Endothelial cell of umbilical vein (primary cell): ENCODE measurements around the gene SAT1. TPM values are rescaled to one million over a fixed set of nuclear protein-coding genes. Genes with fewer than 3 reads are reported as not detected.

Experiments
- BruUV-seq: library from RNA; stranded (reverse); fragments of 400-500 nt; replicated peaks from 2 replicates; lab custom pipeline; 2021; lab: Mats Ljungman, UMichigan
- CTCF ChIA-PET: fragments of 300-600, 350-600 bp; sonication (Branson Sonifier 250); formaldehyde crosslinking; loops from one replicate; lab custom pipeline; 2021; ENCODE audit warnings: antibody characterized with exemption, inconsistent platforms; lab: Charles Lee
- POLR2A ChIA-PET: fragments of 300-600, 350-600 bp; sonication (Branson Sonifier 250); formaldehyde crosslinking; loops from one replicate; lab custom pipeline; 2021; ENCODE audit warnings: antibody characterized with exemption, inconsistent platforms; lab: Charles Lee
- DNase-seq: peaks from one replicate; pipeline ENCODE4 v3.0.0-alpha.2; 2011; ENCODE audit warnings: low read depth, low spot score
- FAIRE-seq: peaks from 2 replicates; lab custom pipeline; 2011; peaks lifted over from hg19 to GRCh38; lab: Jason Lieb, UNC
- H2AFZ ChIP-seq: 2 replicates; pipeline ENCODE4 v1.6.0; 2012; ENCODE audit warnings: low read depth, low read length, control low read depth, inconsistent platforms
- H3K27ac ChIP-seq: 2 replicates; pipeline ENCODE4 v1.5.1; 2011; ENCODE audit warnings: low read depth, mild to moderate bottlenecking, control low read depth, low read length, moderate library complexity; ENCODE audit not compliant: insufficient read depth
- H3K27me3 ChIP-seq, 2 experiments: 2 replicates each; pipeline versions ENCODE4 v1.6.0 to v1.6.1; 2011; ENCODE audit warnings: low read length in 2 of 2, mixed read lengths in 1 of 2; ENCODE audit not compliant: control insufficient read depth in 2 of 2, insufficient read depth in 2 of 2
- H3K36me3 ChIP-seq, 2 experiments: 2 replicates in 1 of 2; 3 replicates in 1 of 2; pipeline ENCODE4 v1.5.1; 2011; ENCODE audit warnings: low read length in 2 of 2, mild to moderate bottlenecking in 1 of 2, moderate library complexity in 1 of 2; ENCODE audit not compliant: control insufficient read depth in 2 of 2, insufficient read depth in 2 of 2; ENCODE audit errors: extremely low read depth in 1 of 2
- H3K4me1 ChIP-seq: 3 replicates; pipeline ENCODE4 v1.5.1; 2011; ENCODE audit warnings: mild to moderate bottlenecking, low read length; ENCODE audit not compliant: control insufficient read depth, insufficient read depth; ENCODE audit errors: extremely low read depth
- H3K4me2 ChIP-seq: 2 replicates; pipeline ENCODE4 v1.6.1; 2011; ENCODE audit warnings: low read length, control low read depth, mixed read lengths; ENCODE audit not compliant: insufficient read depth
- H3K4me3 ChIP-seq, 3 experiments: fragments of 200-600 bp in 1 of 3; sonication (generic), shearing (Covaris generic) in 1 of 3; replicated peaks in 1 of 3; 2 replicates each; pipeline ENCODE4 v1.5.1; 2011 to 2016; ENCODE audit warnings: control low read depth in 3 of 3, low read length in 3 of 3, mild to moderate bottlenecking in 2 of 3, inconsistent platforms in 1 of 3, low read depth in 1 of 3, moderate library complexity in 1 of 3; ENCODE audit not compliant: insufficient read depth in 1 of 3
- H3K79me2 ChIP-seq: 2 replicates; pipeline ENCODE4 v1.6.0; 2012; ENCODE audit warnings: low read length, inconsistent platforms; ENCODE audit not compliant: control insufficient read depth, insufficient read depth
- H3K9ac ChIP-seq: replicated peaks from 2 replicates; pipeline ENCODE3; 2011; ENCODE audit warnings: low read length, control low read depth; ENCODE audit not compliant: insufficient read depth; ENCODE audit errors: extremely low read depth
- H3K9me1 ChIP-seq: replicated peaks from 3 replicates; pipeline ENCODE4 v1.6.0; 2011; ENCODE audit warnings: mild to moderate bottlenecking, low read length; ENCODE audit not compliant: control insufficient read depth, insufficient read depth; ENCODE audit errors: extremely low read depth
- H3K9me3 ChIP-seq: replicated peaks from 2 replicates; pipeline ENCODE4 v1.5.1; 2012; ENCODE audit warnings: low read length, inconsistent platforms; ENCODE audit not compliant: control insufficient read depth, insufficient read depth
- H4K20me1 ChIP-seq: replicated peaks from 2 replicates; pipeline ENCODE3; 2011; ENCODE audit warnings: mild to moderate bottlenecking, low read length; ENCODE audit not compliant: control insufficient read depth, insufficient read depth; ENCODE audit errors: extremely low read depth
- EZH2 ChIP-seq: IDR thresholded peaks from 2 replicates; pipeline ENCODE4 v1.6.1; 2012; ENCODE audit warnings: borderline replicate concordance, low read depth, mild to moderate bottlenecking, moderate library complexity, low read length, inconsistent platforms; ENCODE audit not compliant: severe bottlenecking
- FOS ChIP-seq: IDR thresholded peaks from 2 replicates; pipeline ENCODE4 v1.6.1; 2011; ENCODE audit warnings: mild to moderate bottlenecking, low read length, moderate library complexity, borderline replicate concordance; ENCODE audit not compliant: insufficient read depth
- GATA2 ChIP-seq: IDR thresholded peaks from 2 replicates; pipeline ENCODE4 v1.7.0; 2011; ENCODE audit warnings: low read depth, mild to moderate bottlenecking, moderate library complexity, mixed read lengths, low read length; ENCODE audit not compliant: insufficient read length, insufficient read depth
- JUN ChIP-seq: IDR thresholded peaks from 2 replicates; pipeline ENCODE4 v1.6.1; 2011; ENCODE audit warnings: borderline replicate concordance, low read depth; ENCODE audit not compliant: insufficient read length, insufficient read depth
- MAX ChIP-seq: IDR thresholded peaks from 2 replicates; pipeline ENCODE4 v1.6.1; 2011; ENCODE audit not compliant: insufficient read depth, insufficient read length
- MYC ChIP-seq: IDR thresholded peaks from one replicate; pipeline ENCODE4 v1.6.1; 2011; ENCODE audit warnings: mild to moderate bottlenecking, low read depth, low read length
- POLR2A ChIP-seq: IDR thresholded peaks from 2 replicates; pipeline ENCODE4 v1.6.1; 2012; ENCODE audit warnings: low read depth, mild to moderate bottlenecking, control low read depth, low read length
- POLR2AphosphoS5 ChIP-seq: IDR thresholded peaks from 2 replicates; pipeline ENCODE4 v1.6.1; 2012; ENCODE audit warnings: low read depth, mild to moderate bottlenecking, control low read depth, low read length, moderate library complexity; ENCODE audit not compliant: insufficient read depth
- dilution Hi-C: fragments of 300-500 bp; cut with MboI; formaldehyde crosslinking; loops from one replicate; pipeline ENCODE4 v1.15.0; 2019; ENCODE audit warnings: low sequenced_read_pairs; ENCODE audit not compliant: extremely low pct_ligation_motif_present
- intact Hi-C: fragments of 100-400 bp; cut with micrococcal nuclease; formaldehyde crosslinking; loops from one replicate; pipeline ENCODE4 v1.10.0; 2022
- polyA plus RNA-seq, 4 experiments: library from polyadenylated mRNA; depleted of rRNA in 3 of 4; stranded (reverse) in 3 of 4; unstranded in 1 of 4; fragments of >200 nt; gene quantifications; 2 replicates each; pipeline versions ENCODE4 v1.2.1 to v1.2.3, GENCODE V29; 2011 to 2012; ENCODE audit warnings: missing spikeins in 1 of 4
- total RNA-seq: library from RNA; stranded (reverse); gene quantifications from 2 replicates; pipeline ENCODE4 v1.2.3, GENCODE V29; 2021
- TF ChIP-seq, protein P1 (sequence below), 2 donors: IDR thresholded peaks; 1 replicate in 1 of 2; 2 replicates in 1 of 2; pipeline ENCODE4 v1.5.1; 2011; ENCODE audit warnings: low read length in 2 of 2, mild to moderate bottlenecking in 2 of 2, moderate library complexity in 2 of 2, control low read depth in 1 of 2, inconsistent platforms in 1 of 2, low read depth in 1 of 2; ENCODE audit not compliant: insufficient read depth in 1 of 2; ENCODE audit errors: extremely low read depth in 1 of 2

Gene SAT1
- total and polyA plus RNA-seq, 2 donors (not counting 3 experiments of a cell fraction or from before 2014, with no cell fraction given), result 289 to 526 TPM

DNA sequence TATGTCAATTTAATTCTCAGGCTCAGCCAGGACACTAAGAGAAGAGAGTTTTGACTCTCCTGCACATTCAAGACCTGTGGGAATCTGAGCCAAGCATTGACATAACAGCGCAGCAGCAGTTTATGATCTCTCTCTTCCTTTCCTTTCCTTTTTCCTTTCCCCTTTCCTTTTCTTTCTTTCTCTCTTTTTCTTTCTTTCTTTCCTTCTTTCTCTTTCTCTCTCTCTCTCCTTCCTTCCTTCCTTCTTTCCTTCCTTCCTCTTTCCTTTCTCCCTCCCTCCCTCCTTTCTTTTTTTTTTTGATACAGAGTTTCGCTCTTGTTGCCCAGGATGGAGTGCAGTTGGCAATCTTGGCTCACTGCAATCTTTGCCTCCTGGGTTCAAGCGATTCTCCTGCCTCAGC lies 21.6 kb downstream of the SAT1 start:
- ChIA-PET POLR2A (interaction anchor here (1.7 kb wide), 1 partner anchor 21 kb away, joined by 17 read pairs; the partner anchor contains the start of gene SAT1), CTCF (interaction anchor here (2.5 kb wide), 1 partner anchor 97 kb away, joined by 17 read pairs; no protein-coding TSS in a partner anchor)
- Histone ChIP-seq H3K4me2 (peak overlapping the region; percentile 59), H3K27ac (peak overlapping the region; percentile 74), H3K79me2 (no peaks in the 10 kb centered on the region), H3K9me3 (no peaks in the 10 kb centered on the region), H3K9ac (peak overlapping the region; percentile 63), H3K36me3 (no peaks in the 10 kb centered on the region), H3K4me1 (peaks cover 29% of the 10 kb centered on the region), H4K20me1 (no peaks in the 10 kb centered on the region), H3K27me3 (no peaks in the 10 kb centered on the region), H3K9me1 (no peaks in the 10 kb centered on the region), H3K4me3 (no peak overlapping the region), H2AFZ (no peak overlapping the region)
- no peak for TF ChIP-seq POLR2AphosphoS5
- no peak for TF ChIP-seq JUN
- TF ChIP-seq FOS, result no peak
- no peak for TF ChIP-seq POLR2A
- no peak for TF ChIP-seq MAX
- no peak for TF ChIP-seq GATA2
- TF ChIP-seq EZH2, result no peak
- TF ChIP-seq MYC, result no peak
- TF ChIP-seq, protein P1, sequence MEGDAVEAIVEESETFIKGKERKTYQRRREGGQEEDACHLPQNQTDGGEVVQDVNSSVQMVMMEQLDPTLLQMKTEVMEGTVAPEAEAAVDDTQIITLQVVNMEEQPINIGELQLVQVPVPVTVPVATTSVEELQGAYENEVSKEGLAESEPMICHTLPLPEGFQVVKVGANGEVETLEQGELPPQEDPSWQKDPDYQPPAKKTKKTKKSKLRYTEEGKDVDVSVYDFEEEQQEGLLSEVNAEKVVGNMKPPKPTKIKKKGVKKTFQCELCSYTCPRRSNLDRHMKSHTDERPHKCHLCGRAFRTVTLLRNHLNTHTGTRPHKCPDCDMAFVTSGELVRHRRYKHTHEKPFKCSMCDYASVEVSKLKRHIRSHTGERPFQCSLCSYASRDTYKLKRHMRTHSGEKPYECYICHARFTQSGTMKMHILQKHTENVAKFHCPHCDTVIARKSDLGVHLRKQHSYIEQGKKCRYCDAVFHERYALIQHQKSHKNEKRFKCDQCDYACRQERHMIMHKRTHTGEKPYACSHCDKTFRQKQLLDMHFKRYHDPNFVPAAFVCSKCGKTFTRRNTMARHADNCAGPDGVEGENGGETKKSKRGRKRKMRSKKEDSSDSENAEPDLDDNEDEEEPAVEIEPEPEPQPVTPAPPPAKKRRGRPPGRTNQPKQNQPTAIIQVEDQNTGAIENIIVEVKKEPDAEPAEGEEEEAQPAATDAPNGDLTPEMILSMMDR (IDR thresholded peaks at IDR 0.05; ENCODE audit: extremely low read depth in 1 of 2, insufficient read depth in 1 of 2, low read depth in 1 of 2, low read length in 2 of 2), result no peak
- dilution Hi-C loops, result no loop called here
- no peak for DNase-seq
- intact Hi-C loops, result loop anchor here (1.0 kb wide), 2 partner anchors 21 to 97 kb away; partner anchors contain the start of gene SAT1
- TSS peak; percentile 77 for BruUV-seq
- FAIRE-seq, result no peak
